ENCODE data around the gene TRIM22.
"Not testable (repeated sequence)": the region's sequence is repeated elsewhere in the genome, so short reads cannot be mapped to it uniquely, and the experiment has no call there.

TRIM22 gene

GRCh38 chr11:5674391-5674790, 15.2 kb upstream of the TRIM22 start:
- Histone ChIP-seq H3K27me3 (ENCODE audit: control insufficient read depth, insufficient read depth, low read length) (no peaks in the 10 kb centered on the region), H3K9me3 (replicated peaks; ENCODE audit: low read length) (no peaks in the 10 kb centered on the region), H3K4me1 (ENCODE audit: control insufficient read depth, insufficient read depth, low read length) (no peaks in the 10 kb centered on the region), H3K4me2 (ENCODE audit: low read length) (no peak overlapping the region), H3K36me3 (ENCODE audit: insufficient read depth, low read length) (peaks cover 29% of the 10 kb centered on the region), H3K4me3 (ENCODE audit: low read length) (no peak overlapping the region), H3K9ac (ENCODE audit: low read depth, low read length) (no peak overlapping the region)

GRCh38 chr11:5679811-5680210, 9.8 kb upstream of the TRIM22 start:
- Histone ChIP-seq H3K4me3 (ENCODE audit: low read length) (no peak overlapping the region), H3K36me3 (ENCODE audit: insufficient read depth, low read length) (peaks cover 25% of the 10 kb centered on the region), H3K9me3 (replicated peaks; ENCODE audit: low read length) (no peaks in the 10 kb centered on the region)

GRCh38 chr11:5682890-5683441, 6.6 kb upstream of the TRIM22 start:
- H3K4me3 ChIP-seq (ENCODE audit: low read length); H3K4me1 ChIP-seq (ENCODE audit: control insufficient read depth, insufficient read depth, low read length); H3K9me3 ChIP-seq (replicated peaks; ENCODE audit: low read length); H3K9ac ChIP-seq (ENCODE audit: low read depth, low read length); H3K4me2 ChIP-seq (ENCODE audit: low read length); H3K27me3 ChIP-seq (ENCODE audit: control insufficient read depth, insufficient read depth, low read length): not testable (repeated sequence)
- H3K36me3 ChIP-seq (ENCODE audit: insufficient read depth, low read length): peaks cover 20% of the 10 kb centered on the region

More at GRCh38 chr11:5679811-5680210, 9.8 kb upstream of the TRIM22 start:
- no peak overlapping the region for H3K9ac ChIP-seq (ENCODE audit: low read depth, low read length)
- no peaks in the 10 kb centered on the region for H3K27me3 ChIP-seq (ENCODE audit: control insufficient read depth, insufficient read depth, low read length)
- peaks cover 6% of the 10 kb centered on the region for H3K4me1 ChIP-seq (ENCODE audit: control insufficient read depth, insufficient read depth, low read length)
- H3K4me2 ChIP-seq (ENCODE audit: low read length): no peak overlapping the region

- not testable (repeated sequence) for H3K4me1 ChIP-seq (ENCODE audit: control insufficient read depth, insufficient read depth, low read length); H3K4me3 ChIP-seq (ENCODE audit: low read length); H3K9ac ChIP-seq (ENCODE audit: low read depth, low read length); H3K27me3 ChIP-seq (ENCODE audit: control insufficient read depth, insufficient read depth, low read length); H3K9me3 ChIP-seq (replicated peaks; ENCODE audit: low read length)
- Histone ChIP-seq H3K4me2 (ENCODE audit: low read length) (peak overlapping the region; percentile 96), H3K36me3 (ENCODE audit: insufficient read depth, low read length) (peaks cover 14% of the 10 kb centered on the region)
Observed at GRCh38 chr11:5683620-5684019, 6.0 kb upstream of the TRIM22 start.

GRCh38 chr11:5684036-5684645, 5.4 kb upstream of the TRIM22 start:
- Histone ChIP-seq H3K36me3 (ENCODE audit: insufficient read depth, low read length) (peaks cover 9% of the 10 kb centered on the region), H3K9ac (ENCODE audit: low read depth, low read length) (peak overlapping the region; percentile 87), H3K9me3 (replicated peaks; ENCODE audit: low read length) (no peaks in the 10 kb centered on the region)

GRCh38 chr11:5684646-5685362, 4.8 kb upstream of the TRIM22 start, which contains the start of gene TRIM5:
Gene TRIM5 (minus strand): TSS chr11:5685074. CDS start chr11:5680177, 4,897 bp downstream.
- H3K9me3 ChIP-seq (replicated peaks; ENCODE audit: low read length): no peaks in the 10 kb centered on the region

More at GRCh38 chr11:5684036-5684645, 5.4 kb upstream of the TRIM22 start:
- Histone ChIP-seq H3K27me3 (ENCODE audit: control insufficient read depth, insufficient read depth, low read length) (no peaks in the 10 kb centered on the region), H3K4me2 (ENCODE audit: low read length) (peak overlapping the region; percentile 96), H3K4me1 (ENCODE audit: control insufficient read depth, insufficient read depth, low read length) (peaks cover 8% of the 10 kb centered on the region), H3K4me3 (ENCODE audit: low read length) (peak overlapping the region; percentile 73)

GRCh38 chr11:5686426-5686825, 3.2 kb upstream of the TRIM22 start:
- Histone ChIP-seq H3K9ac (ENCODE audit: low read depth, low read length) (no peak overlapping the region), H3K36me3 (ENCODE audit: insufficient read depth, low read length) (no peaks in the 10 kb centered on the region), H3K4me2 (ENCODE audit: low read length) (no peak overlapping the region), H3K4me3 (ENCODE audit: low read length) (no peak overlapping the region), H3K9me3 (replicated peaks; ENCODE audit: low read length) (no peaks in the 10 kb centered on the region), H3K4me1 (ENCODE audit: control insufficient read depth, insufficient read depth, low read length) (peaks cover 30% of the 10 kb centered on the region), H3K27me3 (ENCODE audit: control insufficient read depth, insufficient read depth, low read length) (no peaks in the 10 kb centered on the region)

More at GRCh38 chr11:5684646-5685362, 4.8 kb upstream of the TRIM22 start, which contains the start of gene TRIM5:
- peak within 1 kb of the TSS; percentile 96 for H3K4me2 ChIP-seq (ENCODE audit: low read length)
- H3K4me3 ChIP-seq (ENCODE audit: low read length): peak within 1 kb of the TSS; percentile 73
- H3K4me1 ChIP-seq (ENCODE audit: control insufficient read depth, insufficient read depth, low read length): peaks cover 15% of the 10 kb centered on the region
- H3K27me3 ChIP-seq (ENCODE audit: control insufficient read depth, insufficient read depth, low read length): no peaks in the 10 kb centered on the region
- peaks cover 4% of the 10 kb centered on the region for H3K36me3 ChIP-seq (ENCODE audit: insufficient read depth, low read length)
- peak within 1 kb of the TSS; percentile 87 for H3K9ac ChIP-seq (ENCODE audit: low read depth, low read length)

- H3K4me3 ChIP-seq (ENCODE audit: low read length): no peak overlapping the region
Observed at GRCh38 chr11:5688482-5688881, 1.1 kb upstream of the TRIM22 start.

GRCh38 chr11:5690216-5690615, 626 bp downstream of the TRIM22 start:
- Histone ChIP-seq H3K9me3 (replicated peaks; ENCODE audit: low read length) (no peaks in the 10 kb centered on the region), H3K4me1 (ENCODE audit: control insufficient read depth, insufficient read depth, low read length) (peaks cover 25% of the 10 kb centered on the region), H3K4me2 (ENCODE audit: low read length) (peak overlapping the region; percentile 83), H3K36me3 (ENCODE audit: insufficient read depth, low read length) (no peaks in the 10 kb centered on the region), H3K4me3 (ENCODE audit: low read length) (peak overlapping the region; percentile 73), H3K9ac (ENCODE audit: low read depth, low read length) (peak overlapping the region; percentile 86), H3K27me3 (ENCODE audit: control insufficient read depth, insufficient read depth, low read length) (no peaks in the 10 kb centered on the region)

More at GRCh38 chr11:5688482-5688881, 1.1 kb upstream of the TRIM22 start:
- Histone ChIP-seq H3K36me3 (ENCODE audit: insufficient read depth, low read length) (no peaks in the 10 kb centered on the region), H3K4me2 (ENCODE audit: low read length) (no peak overlapping the region), H3K4me1 (ENCODE audit: control insufficient read depth, insufficient read depth, low read length) (peaks cover 30% of the 10 kb centered on the region), H3K27me3 (ENCODE audit: control insufficient read depth, insufficient read depth, low read length) (no peaks in the 10 kb centered on the region), H3K9ac (ENCODE audit: low read depth, low read length) (no peak overlapping the region), H3K9me3 (replicated peaks; ENCODE audit: low read length) (no peaks in the 10 kb centered on the region)

GRCh38 chr11:5690736-5691135, 1.1 kb downstream of the TRIM22 start:
- H3K4me3 ChIP-seq (ENCODE audit: low read length): peak overlapping the region; percentile 73

GRCh38 chr11:5691238-5691963, 1.8 kb downstream of the TRIM22 start:
- not testable (repeated sequence) for H3K27me3 ChIP-seq (ENCODE audit: control insufficient read depth, insufficient read depth, low read length); H3K9me3 ChIP-seq (replicated peaks; ENCODE audit: low read length); H3K36me3 ChIP-seq (ENCODE audit: insufficient read depth, low read length)
- peaks cover 25% of the 10 kb centered on the region for H3K4me1 ChIP-seq (ENCODE audit: control insufficient read depth, insufficient read depth, low read length)
- H3K4me3 ChIP-seq (ENCODE audit: low read length): peak overlapping the region; percentile 73
- H3K9ac ChIP-seq (ENCODE audit: low read depth, low read length): peak overlapping the region; percentile 86
- peak overlapping the region; percentile 83 for H3K4me2 ChIP-seq (ENCODE audit: low read length)

More at GRCh38 chr11:5690736-5691135, 1.1 kb downstream of the TRIM22 start:
- H3K9me3 ChIP-seq (replicated peaks; ENCODE audit: low read length): no peaks in the 10 kb centered on the region
- H3K36me3 ChIP-seq (ENCODE audit: insufficient read depth, low read length): no peaks in the 10 kb centered on the region
- peak overlapping the region; percentile 86 for H3K9ac ChIP-seq (ENCODE audit: low read depth, low read length)
- H3K27me3 ChIP-seq (ENCODE audit: control insufficient read depth, insufficient read depth, low read length): no peaks in the 10 kb centered on the region
- H3K4me2 ChIP-seq (ENCODE audit: low read length): peak overlapping the region; percentile 83
- H3K4me1 ChIP-seq (ENCODE audit: control insufficient read depth, insufficient read depth, low read length): peaks cover 25% of the 10 kb centered on the region
